Suprapubic skin (tissue), 4 donors: Measurements from ENCODE around the gene PDE4B. TPM values are rescaled to one million over a fixed set of nuclear protein-coding genes. Genes with fewer than 3 reads are reported as not detected.

Experiments used
- DNase-seq, 2 donors: peaks; one replicate each; pipeline ENCODE4 v3.0.0-alpha.2; 2019; ENCODE audit warnings: low spot score in 2 of 2
- H3K27ac ChIP-seq: fragments of 200-600 bp; sonication (generic); one replicate; pipeline ENCODE4 v1.5.1; 2019
- H3K27me3 ChIP-seq: fragments of 200-600 bp; sonication (generic); one replicate; pipeline ENCODE4 v1.5.1; 2019
- H3K36me3 ChIP-seq: fragments of 200-600 bp; sonication (generic); one replicate; pipeline ENCODE4 v1.5.1; 2019
- H3K4me1 ChIP-seq: fragments of 200-600 bp; sonication (generic); one replicate; pipeline ENCODE4 v1.5.1; 2019
- H3K4me3 ChIP-seq: fragments of 200-600 bp; sonication (generic); one replicate; pipeline ENCODE4 v1.5.1; 2019; ENCODE audit warnings: mild to moderate bottlenecking
- H3K9me3 ChIP-seq: fragments of 200-600 bp; sonication (generic); one replicate; pipeline ENCODE4 v1.5.1; 2019
- EP300 ChIP-seq: sonication (generic); formaldehyde crosslinking; IDR thresholded peaks from one replicate; pipeline ENCODE4 v1.6.1; 2017; ENCODE audit warnings: antibody characterized with exemption
- POLR2A ChIP-seq, 2 donors: fragments of 450-650 bp; IDR thresholded peaks; one replicate each; pipeline ENCODE4 v1.6.1; 2017; ENCODE audit warnings: antibody characterized with exemption in 2 of 2, mild to moderate bottlenecking in 2 of 2, moderate library complexity in 2 of 2
- POLR2AphosphoS5 ChIP-seq, 3 donors: sonication (generic); formaldehyde crosslinking; IDR thresholded peaks; one replicate each; pipeline ENCODE4 v1.6.1; 2017; ENCODE audit warnings: antibody characterized with exemption in 3 of 3
- WGBS: methylation state at CpG from one replicate; pipeline ENCODE4 v1.1.5; 2018; 5-methylcytosine and 5-hydroxymethylcytosine counted together
- total RNA-seq, 4 donors: library from RNA; depleted of rRNA; stranded (reverse); fragments of >200 nt; gene quantifications; one replicate each; pipeline ENCODE4 v1.1.0, GENCODE V29; 2016
- TF ChIP-seq, protein P1 (sequence below), 2 donors: fragments of 200-600 bp in 1 of 2; fragments of 450-650 bp in 1 of 2; sonication (generic) in 1 of 2; IDR thresholded peaks; one replicate each; pipeline ENCODE4 v1.5.1; 2016 to 2019; ENCODE audit warnings: antibody characterized with exemption in 2 of 2, mild to moderate bottlenecking in 1 of 2, moderate library complexity in 1 of 2

Gene PDE4B
- total RNA-seq, 4 donors from 2014 or later: 14.2 to 27.6 (median 16.7) TPM

DNA sequence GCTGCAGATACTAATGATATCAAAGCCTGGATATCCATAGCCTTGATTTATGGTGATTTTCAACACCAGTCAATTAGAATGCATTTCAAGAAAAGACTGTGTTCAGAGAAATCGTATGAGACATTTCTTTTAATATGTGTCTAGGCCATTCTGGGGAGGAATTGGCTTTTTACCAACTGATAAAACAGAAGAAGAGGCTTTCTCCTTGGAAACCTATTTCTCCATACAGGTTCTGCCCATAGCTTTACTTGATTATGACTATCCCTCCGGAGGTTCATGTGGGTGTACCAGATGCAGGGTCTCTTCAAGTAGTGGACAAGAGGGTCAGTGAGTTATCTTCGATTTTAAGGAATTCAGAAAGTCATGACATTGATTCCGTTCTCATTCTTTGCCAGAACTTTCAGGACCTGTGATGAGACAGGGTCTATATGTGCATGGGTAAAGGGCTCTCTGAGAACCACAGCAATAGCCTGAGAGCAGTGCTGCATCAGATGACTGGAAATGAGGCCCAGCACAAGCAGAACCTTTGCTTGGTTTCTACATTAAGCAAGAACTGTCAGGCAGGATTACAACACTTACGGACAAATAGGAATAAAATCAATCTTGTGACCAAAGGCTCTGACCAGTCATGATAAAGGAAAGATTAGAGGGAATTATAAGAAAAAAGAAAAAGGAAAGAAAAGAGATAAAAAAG, 477.6 kb downstream of the PDE4B start:
- H3K27me3 ChIP-seq: no peaks in the 10 kb centered on the region
- no peaks in the 10 kb centered on the region for H3K36me3 ChIP-seq
- peak in 2 of 3 donors; percentile 33 to 43 for TF ChIP-seq POLR2AphosphoS5 (IDR thresholded peaks at IDR 0.05)
- TF ChIP-seq, protein P1, sequence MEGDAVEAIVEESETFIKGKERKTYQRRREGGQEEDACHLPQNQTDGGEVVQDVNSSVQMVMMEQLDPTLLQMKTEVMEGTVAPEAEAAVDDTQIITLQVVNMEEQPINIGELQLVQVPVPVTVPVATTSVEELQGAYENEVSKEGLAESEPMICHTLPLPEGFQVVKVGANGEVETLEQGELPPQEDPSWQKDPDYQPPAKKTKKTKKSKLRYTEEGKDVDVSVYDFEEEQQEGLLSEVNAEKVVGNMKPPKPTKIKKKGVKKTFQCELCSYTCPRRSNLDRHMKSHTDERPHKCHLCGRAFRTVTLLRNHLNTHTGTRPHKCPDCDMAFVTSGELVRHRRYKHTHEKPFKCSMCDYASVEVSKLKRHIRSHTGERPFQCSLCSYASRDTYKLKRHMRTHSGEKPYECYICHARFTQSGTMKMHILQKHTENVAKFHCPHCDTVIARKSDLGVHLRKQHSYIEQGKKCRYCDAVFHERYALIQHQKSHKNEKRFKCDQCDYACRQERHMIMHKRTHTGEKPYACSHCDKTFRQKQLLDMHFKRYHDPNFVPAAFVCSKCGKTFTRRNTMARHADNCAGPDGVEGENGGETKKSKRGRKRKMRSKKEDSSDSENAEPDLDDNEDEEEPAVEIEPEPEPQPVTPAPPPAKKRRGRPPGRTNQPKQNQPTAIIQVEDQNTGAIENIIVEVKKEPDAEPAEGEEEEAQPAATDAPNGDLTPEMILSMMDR (IDR thresholded peaks at IDR 0.05): no peak
- peaks cover 43% of the 10 kb centered on the region for H3K4me1 ChIP-seq
- WGBS: 73% methylated on average over 5 of the region's 5 CpGs
- peak in 1 of 2 donors; percentile 62 for DNase-seq
- H3K9me3 ChIP-seq: no peaks in the 10 kb centered on the region
- H3K27ac ChIP-seq: peak overlapping the region; percentile 91
- no peak overlapping the region for H3K4me3 ChIP-seq

DNA sequence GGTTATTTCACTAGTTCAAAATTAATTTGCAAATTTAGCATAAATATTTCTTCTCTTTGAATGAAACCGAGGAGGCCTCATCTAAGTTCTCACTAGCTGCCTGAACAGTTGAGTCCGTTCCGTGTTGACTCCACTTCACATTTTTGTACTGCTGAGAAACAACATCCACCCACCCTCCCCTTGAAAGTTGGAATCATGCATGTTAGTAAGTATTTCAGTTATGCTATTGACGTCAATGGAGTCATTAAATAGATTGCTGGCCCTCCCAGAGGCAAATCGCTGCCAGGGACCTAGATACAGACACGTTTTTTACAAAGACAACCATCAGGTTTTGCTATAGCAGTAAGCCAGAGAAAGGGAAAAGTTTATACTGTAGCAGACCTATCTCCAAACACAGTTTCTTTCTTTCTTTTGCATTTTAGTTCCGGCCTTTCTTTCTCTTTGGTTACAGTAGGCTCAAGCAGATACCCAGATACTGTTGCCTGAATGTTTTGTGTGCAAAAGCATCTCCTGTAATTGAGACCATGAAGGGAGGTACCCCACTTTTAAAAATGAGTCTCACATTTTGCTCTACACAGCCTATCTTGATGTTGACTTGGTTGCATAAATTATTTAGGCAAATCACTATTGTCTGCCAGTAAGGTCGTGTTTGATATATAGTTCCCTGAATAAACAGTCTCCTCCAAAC, 478.7 kb downstream of the PDE4B start:
- TF ChIP-seq, protein P1 (IDR thresholded peaks at IDR 0.05): no peak
- TF ChIP-seq EP300 (peak; percentile 67), POLR2AphosphoS5 (IDR thresholded peaks at IDR 0.05) (peak in 2 of 3 donors; percentile 72 to 97)
- H3K4me1 ChIP-seq: peaks cover 51% of the 10 kb centered on the region
- peak; percentile 91 for DNase-seq
- 16% methylated on average over 8 of the region's 8 CpGs for WGBS
- H3K4me3 ChIP-seq: peak overlapping the region; percentile 17
- H3K27ac ChIP-seq: peak overlapping the region; percentile 91
- H3K9me3 ChIP-seq: no peaks in the 10 kb centered on the region
- no peaks in the 10 kb centered on the region for H3K27me3 ChIP-seq
- no peaks in the 10 kb centered on the region for H3K36me3 ChIP-seq

DNA sequence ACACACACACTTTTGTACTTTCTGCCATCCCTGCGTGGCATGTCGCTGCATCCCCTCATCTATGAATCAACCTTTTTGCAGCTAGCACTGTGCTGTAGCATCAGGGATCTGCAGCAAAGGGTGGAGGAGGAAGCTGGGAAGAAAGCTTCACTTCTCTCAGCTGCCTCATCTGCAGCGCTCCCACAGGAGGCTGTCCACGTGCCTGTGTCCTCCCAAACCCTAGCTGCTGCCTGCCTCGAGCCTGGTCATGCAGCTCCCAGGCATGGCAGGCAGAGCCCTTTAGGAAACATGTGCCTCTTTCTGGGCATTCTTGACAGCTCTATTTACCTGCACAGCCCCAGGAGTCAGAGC, 479.2 kb downstream of the PDE4B start:
- DNase-seq: peak in 1 of 2 donors; percentile 62
- peak overlapping the region; percentile 91 for H3K27ac ChIP-seq
- peaks cover 51% of the 10 kb centered on the region for H3K4me1 ChIP-seq
- no peaks in the 10 kb centered on the region for H3K36me3 ChIP-seq
- TF ChIP-seq POLR2A (IDR thresholded peaks at IDR 0.05): no peak
- no peak for TF ChIP-seq EP300
- TF ChIP-seq, protein P1 (IDR thresholded peaks at IDR 0.05): no peak
- TF ChIP-seq POLR2AphosphoS5 (IDR thresholded peaks at IDR 0.05): peak in 1 of 3 donors; percentile 10
- no peaks in the 10 kb centered on the region for H3K9me3 ChIP-seq
- H3K4me3 ChIP-seq: peak overlapping the region; percentile 17
- no peaks in the 10 kb centered on the region for H3K27me3 ChIP-seq
- 7% methylated on average over 5 of the region's 5 CpGs for WGBS

DNA sequence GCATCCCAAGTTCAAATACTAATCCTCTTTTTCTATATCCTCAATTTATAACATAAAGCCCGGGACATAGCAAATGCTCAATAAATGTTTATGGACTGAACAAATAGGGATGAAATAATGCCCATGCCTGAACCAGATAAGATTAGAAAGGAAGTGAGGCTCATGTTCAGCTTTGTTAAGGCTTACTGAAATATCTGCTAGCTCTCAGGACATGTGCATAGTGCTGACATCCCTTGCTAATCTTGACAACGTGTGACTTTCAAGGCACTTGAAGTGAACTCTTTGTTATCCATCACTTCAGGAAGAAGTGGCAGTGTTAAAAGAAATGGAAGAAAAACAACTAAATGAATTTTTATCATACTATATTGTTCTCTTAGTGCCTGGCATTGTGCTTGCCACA, 481.0 kb downstream of the PDE4B start:
- H3K27ac ChIP-seq: no peak overlapping the region

DNA sequence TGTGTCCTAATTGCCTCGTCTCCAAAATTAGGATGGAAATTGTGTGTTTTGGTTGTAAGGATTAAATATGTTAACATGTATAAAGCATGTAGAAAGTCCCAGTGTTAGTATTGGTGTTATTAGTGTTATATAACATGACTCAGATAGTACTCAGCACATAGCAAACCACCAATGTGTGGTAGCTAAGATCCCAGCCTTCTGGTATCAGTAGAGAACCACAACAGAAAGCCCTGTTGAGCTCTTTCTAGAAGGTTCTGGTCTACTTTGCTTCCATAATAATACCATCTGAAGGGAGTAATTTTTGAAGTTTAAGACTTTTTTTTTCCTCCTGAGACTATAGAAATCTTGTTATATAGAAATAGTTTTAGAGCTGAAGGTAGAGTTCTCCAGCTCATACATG, 481.9 kb downstream of the PDE4B start:
- H3K36me3 ChIP-seq: no peaks in the 10 kb centered on the region
- WGBS: 64% methylated on average over 1 of the region's 1 CpG
- no peaks in the 10 kb centered on the region for H3K27me3 ChIP-seq
- no peak overlapping the region for H3K27ac ChIP-seq
- TF ChIP-seq EP300 (no peak), POLR2AphosphoS5 (IDR thresholded peaks at IDR 0.05) (no peak), POLR2A (IDR thresholded peaks at IDR 0.05) (no peak)
- TF ChIP-seq, protein P1 (IDR thresholded peaks at IDR 0.05): no peak
- H3K4me3 ChIP-seq: no peak overlapping the region
- no peaks in the 10 kb centered on the region for H3K9me3 ChIP-seq
- peaks cover 59% of the 10 kb centered on the region for H3K4me1 ChIP-seq
- no peak for DNase-seq

More for the DNA sequence above, 481.0 kb downstream of the PDE4B start:
- H3K4me1 ChIP-seq: peaks cover 56% of the 10 kb centered on the region
- no peaks in the 10 kb centered on the region for H3K36me3 ChIP-seq
- H3K27me3 ChIP-seq: no peaks in the 10 kb centered on the region
- 91% methylated on average over 2 of the region's 2 CpGs for WGBS
- TF ChIP-seq EP300: no peak
- no peak overlapping the region for H3K4me3 ChIP-seq
- no peak for DNase-seq
- no peaks in the 10 kb centered on the region for H3K9me3 ChIP-seq
